ENCODE data around the gene COPG2.
A peak's percentile ranks its signal among the peaks of the same experiment; 100 is the strongest.
"Not testable (repeated sequence)": the region's sequence is repeated elsewhere in the genome, so short reads cannot be mapped to it uniquely, and the experiment has no call there.

Gene COPG2

DNA sequence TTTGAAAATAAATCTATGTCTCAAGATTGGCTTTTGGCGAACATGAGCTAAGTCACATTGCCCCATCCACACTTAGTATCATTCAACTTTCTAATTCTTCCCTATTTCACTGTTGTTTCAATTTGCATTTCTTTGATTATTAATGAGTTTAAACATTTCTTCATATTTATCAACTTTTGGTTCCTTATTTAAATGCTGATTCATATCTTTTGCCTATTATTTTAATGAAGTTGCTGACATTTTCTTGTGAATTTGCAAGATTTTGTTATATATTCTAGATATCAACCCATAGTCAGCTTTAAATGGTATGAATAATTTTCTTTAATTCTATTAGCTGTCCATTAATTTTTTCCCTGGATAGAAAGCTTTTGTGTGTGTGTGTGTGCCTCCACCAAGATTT lies 32.2 kb upstream of the COPG2 start:
- no peak for DNase-seq (ENCODE audit: low spot score)
- TF ChIP-seq, protein P1, sequence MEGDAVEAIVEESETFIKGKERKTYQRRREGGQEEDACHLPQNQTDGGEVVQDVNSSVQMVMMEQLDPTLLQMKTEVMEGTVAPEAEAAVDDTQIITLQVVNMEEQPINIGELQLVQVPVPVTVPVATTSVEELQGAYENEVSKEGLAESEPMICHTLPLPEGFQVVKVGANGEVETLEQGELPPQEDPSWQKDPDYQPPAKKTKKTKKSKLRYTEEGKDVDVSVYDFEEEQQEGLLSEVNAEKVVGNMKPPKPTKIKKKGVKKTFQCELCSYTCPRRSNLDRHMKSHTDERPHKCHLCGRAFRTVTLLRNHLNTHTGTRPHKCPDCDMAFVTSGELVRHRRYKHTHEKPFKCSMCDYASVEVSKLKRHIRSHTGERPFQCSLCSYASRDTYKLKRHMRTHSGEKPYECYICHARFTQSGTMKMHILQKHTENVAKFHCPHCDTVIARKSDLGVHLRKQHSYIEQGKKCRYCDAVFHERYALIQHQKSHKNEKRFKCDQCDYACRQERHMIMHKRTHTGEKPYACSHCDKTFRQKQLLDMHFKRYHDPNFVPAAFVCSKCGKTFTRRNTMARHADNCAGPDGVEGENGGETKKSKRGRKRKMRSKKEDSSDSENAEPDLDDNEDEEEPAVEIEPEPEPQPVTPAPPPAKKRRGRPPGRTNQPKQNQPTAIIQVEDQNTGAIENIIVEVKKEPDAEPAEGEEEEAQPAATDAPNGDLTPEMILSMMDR (IDR thresholded peaks at IDR 0.05; ENCODE audit: extremely low read depth, missing control alignments), result no peak

DNA sequence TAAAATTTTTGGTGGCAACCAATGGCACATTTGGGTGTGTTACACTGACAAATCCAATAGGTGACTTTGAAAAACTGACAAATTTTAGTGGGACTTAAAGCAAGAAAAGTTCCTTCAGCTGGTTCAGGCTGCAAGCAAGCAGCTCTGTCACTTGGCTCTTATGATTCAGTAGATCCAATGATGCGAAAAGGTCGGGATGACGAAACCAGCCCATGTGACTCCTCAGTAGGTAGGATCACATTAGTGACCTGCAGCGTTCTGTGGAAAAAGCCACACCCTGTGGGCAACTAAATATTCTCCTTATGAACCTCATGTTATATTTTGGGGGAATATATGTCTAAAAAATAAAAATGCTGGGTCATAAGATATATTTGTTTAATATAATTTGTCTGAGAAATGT lies 31.1 kb upstream of the COPG2 start:
- no peak for DNase-seq (ENCODE audit: low spot score)
- TF ChIP-seq, protein P1 (IDR thresholded peaks at IDR 0.05; ENCODE audit: extremely low read depth, missing control alignments), result no peak

DNA sequence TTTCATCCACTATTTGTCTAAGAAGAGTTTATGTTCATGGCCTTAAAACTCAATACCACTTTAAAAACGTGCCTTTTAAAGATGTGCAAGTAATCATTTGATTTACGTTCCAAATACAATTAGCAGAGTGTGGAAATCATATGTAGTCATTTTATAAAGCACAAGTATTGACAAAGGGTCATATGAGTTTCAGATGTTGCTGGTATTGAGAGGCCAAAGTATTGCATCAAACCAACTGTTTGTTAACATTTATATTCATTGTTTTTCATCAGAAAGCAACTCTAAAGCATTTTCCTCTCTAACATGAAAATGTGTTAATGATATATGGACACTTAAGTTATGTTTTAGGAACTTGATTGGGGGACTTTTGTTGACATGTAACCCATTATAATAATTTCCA lies 29.3 kb upstream of the COPG2 start:
- TF ChIP-seq, protein P1 (IDR thresholded peaks at IDR 0.05; ENCODE audit: extremely low read depth, missing control alignments), result no peak
- DNase-seq (ENCODE audit: low spot score), result no peak

DNA sequence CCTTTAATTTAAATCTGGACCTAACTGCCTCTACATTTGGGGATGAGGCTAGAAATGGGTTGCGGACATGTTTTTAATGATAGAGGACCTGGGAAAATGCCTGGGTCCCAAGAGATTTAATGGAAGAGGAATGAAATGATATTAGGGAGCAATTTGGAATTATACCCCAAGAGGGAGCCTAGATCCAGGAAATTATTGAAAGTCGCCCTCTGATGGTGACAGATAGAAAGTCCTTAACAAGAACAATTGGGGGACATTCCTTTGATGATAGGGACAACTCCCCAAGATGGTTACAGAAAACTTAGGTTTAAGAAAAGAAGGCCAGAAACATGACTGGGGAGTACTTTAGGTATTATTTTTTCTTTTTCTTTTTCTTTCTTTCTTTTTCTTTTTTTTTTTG lies 27.3 kb upstream of the COPG2 start:
- peak; percentile 38 for DNase-seq (ENCODE audit: low spot score)
- TF ChIP-seq, protein P1 (IDR thresholded peaks at IDR 0.05; ENCODE audit: extremely low read depth, missing control alignments), result peak; percentile 40

DNA sequence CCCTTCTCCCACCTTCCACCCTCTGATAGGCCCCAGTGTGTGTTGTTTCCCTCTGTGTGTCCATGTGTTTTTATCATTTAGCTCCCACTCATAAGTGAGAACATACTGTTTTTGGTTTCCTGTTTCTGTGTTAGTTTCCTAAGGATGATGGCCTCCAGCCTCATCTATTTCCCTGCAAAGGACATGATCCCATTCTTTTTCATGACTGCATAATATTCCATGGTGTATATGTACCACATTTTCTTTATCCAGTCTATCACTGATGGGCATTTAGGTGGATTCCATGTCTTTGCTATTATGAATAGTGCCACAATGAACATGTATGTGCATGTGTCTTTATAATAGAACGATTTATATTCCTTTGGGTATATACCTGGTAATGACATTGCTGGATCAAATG lies 23.8 kb upstream of the COPG2 start:
- DNase-seq (ENCODE audit: low spot score), result not testable (repeated sequence)

DNA sequence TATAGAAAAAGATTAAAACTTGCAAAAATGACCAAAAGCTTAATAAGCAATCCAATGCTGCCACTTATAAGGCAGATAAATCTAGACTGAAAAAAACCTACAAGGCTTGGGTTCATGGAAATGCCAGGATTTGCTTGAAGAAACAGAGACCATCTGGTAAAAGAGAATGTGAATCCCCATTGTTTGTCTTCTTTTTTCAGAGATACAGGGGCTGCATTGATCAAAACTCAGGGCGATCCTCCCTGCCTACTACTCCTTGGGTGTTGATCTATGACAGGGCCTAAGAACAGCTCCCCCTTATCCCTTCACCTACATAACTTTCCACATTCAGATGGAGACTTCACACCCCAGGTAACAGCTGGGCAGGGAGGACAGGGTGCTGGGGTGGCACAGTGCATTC lies 21.1 kb upstream of the COPG2 start:
- TF ChIP-seq, protein P1 (IDR thresholded peaks at IDR 0.05; ENCODE audit: extremely low read depth, missing control alignments), result no peak
- DNase-seq (ENCODE audit: low spot score), result no peak

DNA sequence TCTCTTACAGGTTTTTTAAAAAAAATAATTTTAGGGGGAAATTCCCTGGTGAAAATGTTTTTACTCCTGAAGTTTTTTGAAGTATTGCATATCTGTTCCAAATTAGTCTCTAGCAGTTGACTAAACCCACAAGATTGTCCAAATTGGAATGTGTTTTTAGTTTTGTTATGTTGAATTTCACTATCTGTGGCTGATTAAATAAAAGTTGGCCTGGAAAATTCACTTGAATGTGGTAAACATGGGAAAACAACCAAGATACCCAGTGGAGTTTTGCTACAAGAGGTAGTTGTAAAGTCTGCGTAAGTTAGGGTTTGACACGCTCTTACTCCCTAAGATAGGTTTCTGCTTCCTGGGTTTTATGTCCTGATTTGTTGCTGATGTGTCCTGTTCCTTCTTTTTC lies 14.5 kb upstream of the COPG2 start:
- TF ChIP-seq, protein P1 (IDR thresholded peaks at IDR 0.05; ENCODE audit: extremely low read depth, missing control alignments), result no peak
- DNase-seq (ENCODE audit: low spot score), result no peak

DNA sequence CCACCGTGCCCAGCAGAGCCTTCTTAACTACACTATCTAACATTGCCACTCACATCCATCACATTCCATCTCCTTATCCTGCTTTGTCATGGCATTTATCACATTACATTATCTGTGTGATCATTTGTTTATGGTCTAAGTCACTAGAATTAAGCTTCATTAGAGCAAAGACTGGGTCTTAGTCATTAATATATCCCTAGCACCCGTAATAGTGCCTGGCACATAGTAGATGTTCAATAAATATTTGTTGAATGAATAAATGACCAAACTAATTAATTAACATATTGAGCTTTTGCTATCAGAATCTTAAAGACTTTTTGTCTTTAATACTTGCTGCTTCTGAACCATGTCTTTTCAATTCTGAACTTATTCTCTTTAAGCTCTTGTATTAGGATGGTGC lies 5.9 kb upstream of the COPG2 start:
- TF ChIP-seq, protein P1 (IDR thresholded peaks at IDR 0.05; ENCODE audit: extremely low read depth, missing control alignments), result no peak
- DNase-seq (ENCODE audit: low spot score), result no peak

Data from GM20000 (cell line).